Panc1 (cell line): ENCODE results near the gene TESK1. TPM values are rescaled to one million over a fixed set of nuclear protein-coding genes. Genes with fewer than 3 reads are reported as not detected.

Experiments used
- ATAC-seq: fragments of 200-7000 bp; cut with Tn5 transposase; 2 replicates; pipeline ENCODE4 v1.9.1; 2020; ENCODE audit warnings: mild to moderate bottlenecking, moderate library complexity
- Bru-seq: library from RNA; stranded (reverse); fragments of 400-500 nt; gene quantifications from one replicate; lab custom pipeline; 2021; lab: Mats Ljungman, UMichigan
- BruChase-seq, 2 experiments: library from RNA; stranded (reverse); fragments of 400-500 nt; gene quantifications; one replicate each; lab custom pipeline; 2021; lab: Mats Ljungman, UMichigan
- BruUV-seq: library from RNA; stranded (reverse); fragments of 400-500 nt; replicated peaks from 2 replicates; lab custom pipeline; 2021; lab: Mats Ljungman, UMichigan
- CTCF ChIA-PET: fragments of 300-600 bp; sonication (Branson Sonifier 250); formaldehyde crosslinking; loops from one replicate; lab custom pipeline; 2022; ENCODE audit warnings: antibody characterized with exemption; lab: Charles Lee
- POLR2A ChIA-PET: fragments of 300-600 bp; sonication (Branson Sonifier 250); formaldehyde crosslinking; loops from one replicate; lab custom pipeline; 2022; ENCODE audit warnings: antibody characterized with exemption; lab: Charles Lee
- DNase-seq: peaks from one replicate; pipeline ENCODE4 v3.0.0-alpha.2; 2010; ENCODE audit warnings: low read depth, low spot score
- H3K27ac ChIP-seq: 2 replicates; pipeline ENCODE4 v1.5.1; 2011; ENCODE audit warnings: mild to moderate bottlenecking, low read length, inconsistent platforms
- H3K27me3 ChIP-seq: fragments of 200-500 bp; sonication (Bioruptor generic); 2 replicates; pipeline ENCODE4 v1.6.0; 2014; ENCODE audit warnings: low read length, inconsistent platforms; ENCODE audit not compliant: control insufficient read depth, insufficient read depth
- H3K36me3 ChIP-seq: fragments of 200-500 bp; sonication (Bioruptor generic); 2 replicates; pipeline ENCODE4 v1.5.1; 2014; ENCODE audit warnings: inconsistent platforms, mild to moderate bottlenecking, low read length, moderate library complexity; ENCODE audit not compliant: control insufficient read depth, insufficient read depth
- H3K4me1 ChIP-seq: 2 replicates; pipeline ENCODE4 v1.5.1; 2011; ENCODE audit warnings: inconsistent platforms, mild to moderate bottlenecking, low read length, moderate library complexity; ENCODE audit not compliant: control insufficient read depth, insufficient read depth
- H3K4me3 ChIP-seq, 2 experiments: 2 replicates each; pipeline ENCODE4 v1.5.1; 2011 to 2012; ENCODE audit warnings: low read depth in 2 of 2, low read length in 2 of 2, mild to moderate bottlenecking in 2 of 2, inconsistent platforms in 1 of 2, moderate library complexity in 1 of 2
- H3K9me3 ChIP-seq: fragments of 200-500 bp; sonication (Bioruptor generic); 2 replicates; pipeline ENCODE4 v1.5.1; 2014; ENCODE audit warnings: low read depth, mild to moderate bottlenecking, inconsistent platforms, low read length, moderate library complexity; ENCODE audit not compliant: control insufficient read depth, insufficient read depth
- POLR2AphosphoS5 ChIP-seq: IDR thresholded peaks from 2 replicates; pipeline ENCODE4 v1.6.1; 2012; ENCODE audit warnings: mild to moderate bottlenecking, low read depth, low read length, moderate library complexity
- SIN3A ChIP-seq: IDR thresholded peaks from 2 replicates; pipeline ENCODE4 v1.6.1; 2012; ENCODE audit warnings: low read depth, mild to moderate bottlenecking, low read length, moderate library complexity, borderline replicate concordance; ENCODE audit not compliant: insufficient read depth
- TCF7L2 ChIP-seq: IDR thresholded peaks from 2 replicates; pipeline ENCODE4 v1.6.1; 2011; ENCODE audit warnings: mild to moderate bottlenecking, low read depth, low read length, inconsistent platforms
- in situ Hi-C: cut with HindIII; loops from 2 replicates; pipeline ENCODE4 v1.10.0; 2016; ENCODE audit warnings: low sequenced_read_pairs, low pct_unique_long_range_greater_than_20kb
- intact Hi-C: fragments of 100-400 bp; cut with micrococcal nuclease; formaldehyde crosslinking; loops from one replicate; pipeline ENCODE4 v1.10.0; 2022; ENCODE audit not compliant: unreplicated experiment
- long read RNA-seq: library from polyadenylated mRNA; unstranded; transcript quantifications from one replicate; pipeline ENCODE4 v2.0.0, GENCODE V29; 2021; ENCODE audit not compliant: unreplicated experiment
- polyA plus RNA-seq: library from polyadenylated mRNA; unstranded; fragments of >200 nt; gene quantifications from one replicate; pipeline ENCODE4 v1.2.1, GENCODE V29; 2012; ENCODE audit warnings: missing spikeins; ENCODE audit not compliant: insufficient read length
- total RNA-seq: library from RNA; stranded (reverse); gene quantifications from one replicate; pipeline ENCODE4 v1.2.1, GENCODE V29; 2021; ENCODE audit not compliant: unreplicated experiment
- TF ChIP-seq, protein P1 (sequence below): fragments of 450-650 bp; IDR thresholded peaks from 2 replicates; pipeline ENCODE4 v1.5.1; 2017; ENCODE audit warnings: mild to moderate bottlenecking
- TF ChIP-seq, protein P2 (sequence below), 2 experiments: IDR thresholded peaks; 2 replicates each; pipeline ENCODE4 v1.6.1; 2011 to 2012; ENCODE audit warnings: low read depth in 2 of 2, control low read depth in 1 of 2, low read length in 1 of 2, mild to moderate bottlenecking in 1 of 2, moderate library complexity in 1 of 2; ENCODE audit not compliant: insufficient read depth in 1 of 2

TESK1 gene
- total RNA-seq (55.0 TPM), Bru-seq, nascent RNA (percentile 63 among the genes with signal in this experiment), BruChase-seq, experiment 1, labeled RNA remaining after a 2-hour chase (percentile 73 among the genes with signal in this experiment), BruChase-seq, experiment 2, labeled RNA remaining after a 6-hour chase (percentile 80 among the genes with signal in this experiment)
- 40.3 TPM for polyA plus RNA-seq
- long read RNA-seq, transcript TESK1-201 (10 exons, 2,421 nt), result major isoform, 9 of 38 reads
- long read RNA-seq, partial matches to known transcripts, result 26 of 38 reads
- long read RNA-seq, other reads (novel, unspliced or antisense), result 2 of 38 reads

DNA sequence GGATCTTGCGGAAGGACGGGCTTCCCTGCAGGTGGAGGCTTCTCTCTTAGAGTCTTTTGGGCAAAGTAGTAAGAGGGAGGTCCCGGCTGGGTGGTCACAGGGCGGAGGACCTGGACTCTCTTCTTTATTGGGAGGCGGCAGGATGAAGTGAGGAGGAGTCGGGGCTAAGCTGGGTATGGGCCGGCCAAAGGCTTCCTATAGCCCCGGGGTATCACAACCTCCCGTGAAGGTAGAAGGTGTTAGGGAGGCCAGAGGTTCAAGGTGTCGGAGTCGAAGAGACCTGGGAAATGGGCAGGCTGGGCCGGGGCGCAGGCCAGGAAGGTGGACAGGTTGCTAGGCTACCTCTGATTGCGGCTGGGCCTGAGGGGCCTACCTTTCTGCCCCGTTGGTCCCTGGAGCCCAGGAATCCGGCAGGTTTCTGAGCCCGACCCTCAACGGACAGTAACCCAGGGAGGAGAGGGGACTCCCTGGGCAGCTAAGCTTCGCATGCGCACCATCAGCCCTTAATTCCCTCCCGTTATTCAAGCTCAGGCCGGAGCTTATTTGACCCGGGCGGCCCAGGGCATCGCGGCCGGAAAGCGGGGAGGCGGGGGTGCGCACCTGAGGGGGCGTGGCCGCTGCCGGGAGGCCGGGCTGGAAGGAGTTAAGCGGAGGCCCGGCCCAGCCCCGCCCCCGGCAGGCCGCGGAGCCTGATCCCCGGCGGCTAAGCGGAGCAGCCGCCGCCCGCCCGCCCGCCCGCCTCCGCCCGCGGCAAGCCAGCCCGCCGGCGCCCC is at the start of gene TESK1:
TSS of gene TESK1 (plus strand) at position 685 of the 773 bp plus-strand sequence. CDS start 358 bp downstream, outside the sequence.
- peak; percentile 76 for ATAC-seq
- no TSS peak for BruUV-seq
- DNase-seq, result peak; percentile 18
- Histone ChIP-seq H3K9me3 (no peaks in the 10 kb centered on the region), H3K27ac (peak within 1 kb of the TSS; percentile 89), H3K27me3 (no peaks in the 10 kb centered on the region), H3K4me3 (peak within 1 kb of the TSS; percentile 76 to 99), H3K36me3 (no peaks in the 10 kb centered on the region; the same call in 1 of the 2 replicates), H3K4me1 (peaks cover 20% of the 10 kb centered on the region)
- in situ Hi-C loops, result no loop called here
- POLR2A ChIA-PET, result interaction anchor here (0.6 kb wide), 1 partner anchor 85 kb away, joined by 4 read pairs; no protein-coding TSS in a partner anchor
- intact Hi-C loops, result loop anchor here (5.0 to 10.0 kb wide), 2 partner anchors 37 to 90 kb away; no protein-coding TSS in a partner anchor
- TF ChIP-seq, protein P1, sequence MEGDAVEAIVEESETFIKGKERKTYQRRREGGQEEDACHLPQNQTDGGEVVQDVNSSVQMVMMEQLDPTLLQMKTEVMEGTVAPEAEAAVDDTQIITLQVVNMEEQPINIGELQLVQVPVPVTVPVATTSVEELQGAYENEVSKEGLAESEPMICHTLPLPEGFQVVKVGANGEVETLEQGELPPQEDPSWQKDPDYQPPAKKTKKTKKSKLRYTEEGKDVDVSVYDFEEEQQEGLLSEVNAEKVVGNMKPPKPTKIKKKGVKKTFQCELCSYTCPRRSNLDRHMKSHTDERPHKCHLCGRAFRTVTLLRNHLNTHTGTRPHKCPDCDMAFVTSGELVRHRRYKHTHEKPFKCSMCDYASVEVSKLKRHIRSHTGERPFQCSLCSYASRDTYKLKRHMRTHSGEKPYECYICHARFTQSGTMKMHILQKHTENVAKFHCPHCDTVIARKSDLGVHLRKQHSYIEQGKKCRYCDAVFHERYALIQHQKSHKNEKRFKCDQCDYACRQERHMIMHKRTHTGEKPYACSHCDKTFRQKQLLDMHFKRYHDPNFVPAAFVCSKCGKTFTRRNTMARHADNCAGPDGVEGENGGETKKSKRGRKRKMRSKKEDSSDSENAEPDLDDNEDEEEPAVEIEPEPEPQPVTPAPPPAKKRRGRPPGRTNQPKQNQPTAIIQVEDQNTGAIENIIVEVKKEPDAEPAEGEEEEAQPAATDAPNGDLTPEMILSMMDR, result no peak
- TF ChIP-seq, protein P2, sequence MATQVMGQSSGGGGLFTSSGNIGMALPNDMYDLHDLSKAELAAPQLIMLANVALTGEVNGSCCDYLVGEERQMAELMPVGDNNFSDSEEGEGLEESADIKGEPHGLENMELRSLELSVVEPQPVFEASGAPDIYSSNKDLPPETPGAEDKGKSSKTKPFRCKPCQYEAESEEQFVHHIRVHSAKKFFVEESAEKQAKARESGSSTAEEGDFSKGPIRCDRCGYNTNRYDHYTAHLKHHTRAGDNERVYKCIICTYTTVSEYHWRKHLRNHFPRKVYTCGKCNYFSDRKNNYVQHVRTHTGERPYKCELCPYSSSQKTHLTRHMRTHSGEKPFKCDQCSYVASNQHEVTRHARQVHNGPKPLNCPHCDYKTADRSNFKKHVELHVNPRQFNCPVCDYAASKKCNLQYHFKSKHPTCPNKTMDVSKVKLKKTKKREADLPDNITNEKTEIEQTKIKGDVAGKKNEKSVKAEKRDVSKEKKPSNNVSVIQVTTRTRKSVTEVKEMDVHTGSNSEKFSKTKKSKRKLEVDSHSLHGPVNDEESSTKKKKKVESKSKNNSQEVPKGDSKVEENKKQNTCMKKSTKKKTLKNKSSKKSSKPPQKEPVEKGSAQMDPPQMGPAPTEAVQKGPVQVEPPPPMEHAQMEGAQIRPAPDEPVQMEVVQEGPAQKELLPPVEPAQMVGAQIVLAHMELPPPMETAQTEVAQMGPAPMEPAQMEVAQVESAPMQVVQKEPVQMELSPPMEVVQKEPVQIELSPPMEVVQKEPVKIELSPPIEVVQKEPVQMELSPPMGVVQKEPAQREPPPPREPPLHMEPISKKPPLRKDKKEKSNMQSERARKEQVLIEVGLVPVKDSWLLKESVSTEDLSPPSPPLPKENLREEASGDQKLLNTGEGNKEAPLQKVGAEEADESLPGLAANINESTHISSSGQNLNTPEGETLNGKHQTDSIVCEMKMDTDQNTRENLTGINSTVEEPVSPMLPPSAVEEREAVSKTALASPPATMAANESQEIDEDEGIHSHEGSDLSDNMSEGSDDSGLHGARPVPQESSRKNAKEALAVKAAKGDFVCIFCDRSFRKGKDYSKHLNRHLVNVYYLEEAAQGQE (IDR thresholded peaks at IDR 0.05; ENCODE audit: insufficient read depth in 1 of 2, low read depth in 2 of 2, low read length in 1 of 2), result no peak
- TF ChIP-seq POLR2AphosphoS5, result peak; percentile 43; the same call in 1 of the 2 replicates
- no peak for TF ChIP-seq TCF7L2
- CTCF ChIA-PET, result interaction anchor here (0.5 to 1.1 kb wide), 2 partner anchors 152 to 278 kb away, joined by 4 to 10 read pairs; no protein-coding TSS in a partner anchor

DNA sequence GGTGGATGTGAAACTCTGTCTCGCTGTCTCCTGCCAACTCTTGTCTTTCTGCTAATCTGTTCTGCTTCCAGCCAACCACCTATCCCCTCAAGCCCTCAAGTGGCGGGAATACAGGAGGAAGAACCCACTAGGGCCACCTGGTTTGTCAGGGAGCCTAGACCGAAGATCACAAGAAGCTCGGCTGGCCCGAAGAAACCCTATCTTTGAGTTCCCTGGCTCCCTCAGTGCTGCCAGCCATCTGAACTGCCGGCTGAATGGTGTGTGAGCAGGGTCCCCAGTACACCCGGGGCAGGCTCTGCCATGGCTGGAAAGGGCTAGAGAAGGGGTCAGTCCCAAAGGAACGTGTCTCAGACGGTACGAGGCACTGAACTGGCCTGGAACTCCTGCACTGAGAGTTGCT is 49.2 kb upstream of the TESK1 start:
- no peaks in the 10 kb centered on the region for H3K36me3 ChIP-seq
- TF ChIP-seq, protein P2 (IDR thresholded peaks at IDR 0.05; ENCODE audit: insufficient read depth in 1 of 2, low read depth in 2 of 2, low read length in 1 of 2), result no peak
- TF ChIP-seq TCF7L2 (no peak), SIN3A (no peak), POLR2AphosphoS5 (no peak)
- TF ChIP-seq, protein P1, result no peak
- CTCF ChIA-PET, result interaction anchor here (1.0 kb wide), 1 partner anchor 66 kb away, joined by 3 read pairs; no protein-coding TSS in a partner anchor
- BruUV-seq, result no TSS peak
- POLR2A ChIA-PET, result no interaction called here
- no peak overlapping the region for H3K4me3 ChIP-seq
- H3K4me1 ChIP-seq, result peaks cover 21% of the 10 kb centered on the region
- H3K27ac ChIP-seq, result no peak overlapping the region; the same call in 1 of the 2 replicates
- no peaks in the 10 kb centered on the region for H3K9me3 ChIP-seq
- no peaks in the 10 kb centered on the region for H3K27me3 ChIP-seq
- ATAC-seq (no peak), DNase-seq (no peak)
- in situ Hi-C loops, result no loop called here
- intact Hi-C loops, result loop anchor here (10.0 kb wide), 1 partner anchor 361 kb away; no protein-coding TSS in a partner anchor
